Islet of Langerhans (tissue), 1 donor: ENCODE results near the gene MYO1F.
"Not testable (repeated sequence)": the region's sequence is repeated elsewhere in the genome, so short reads cannot be mapped to it uniquely, and the experiment has no call there.

Source experiments
- FAIRE-seq: peaks from one replicate; lab custom pipeline; 2011; peaks lifted over from hg19 to GRCh38; lab: Jason Lieb, UNC

MYO1F gene

GRCh38 chr19:8577247-8577646, at the start of gene MYO1F:
Gene MYO1F, minus strand, starts transcription at chr19:8577442. Its CDS starts 133 bp downstream, at chr19:8577309.
- no peak for FAIRE-seq

- no peak for FAIRE-seq
Observed at GRCh38 chr19:8626842-8627241, 49.6 kb upstream of the MYO1F start.

- not testable (repeated sequence) for FAIRE-seq
Observed at GRCh38 chr19:8622886-8623285, 45.6 kb upstream of the MYO1F start.

DNA sequence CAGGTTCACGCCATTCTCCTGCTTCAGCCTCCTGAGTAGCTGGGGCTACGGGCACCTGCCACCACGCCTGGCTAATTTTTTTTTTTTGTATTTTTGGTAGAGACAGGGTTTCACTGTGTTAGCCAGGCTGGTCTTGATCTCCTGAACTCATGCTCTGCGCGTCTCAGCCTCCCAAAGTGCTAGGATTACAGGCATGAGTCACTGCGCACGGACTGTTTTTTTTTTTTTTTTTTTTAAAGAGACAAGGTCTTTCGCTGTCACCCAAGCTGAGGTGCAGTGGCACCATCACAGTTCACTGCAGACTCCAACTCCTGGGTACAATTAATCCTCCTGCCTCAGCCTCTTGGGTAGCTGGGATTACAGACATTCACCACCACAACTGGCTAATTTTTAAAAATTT, 41.5 kb upstream of the MYO1F start:
- no peak for FAIRE-seq

DNA sequence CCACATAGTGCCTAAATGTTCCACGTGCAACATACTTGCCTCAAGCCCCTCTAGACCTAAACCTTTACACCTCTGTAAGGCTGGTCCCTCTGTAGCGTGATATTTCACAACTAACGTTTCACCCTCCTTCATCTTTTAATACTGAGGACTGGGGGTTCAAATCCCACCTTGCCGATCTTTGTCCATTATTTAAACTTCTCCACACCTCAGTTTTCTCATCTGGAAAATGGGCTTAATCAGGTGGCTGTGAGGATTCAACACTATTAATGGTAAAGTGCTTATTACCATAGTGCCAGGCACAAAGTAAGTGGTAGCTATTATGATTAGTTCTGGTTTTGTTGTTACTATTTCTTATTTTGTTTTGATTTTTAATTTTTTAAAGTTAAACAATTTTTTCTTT, 40.7 kb upstream of the MYO1F start:
- no peak for FAIRE-seq

GRCh38 chr19:8617325-8617724, 40.1 kb upstream of the MYO1F start:
- FAIRE-seq = not testable (repeated sequence)

DNA sequence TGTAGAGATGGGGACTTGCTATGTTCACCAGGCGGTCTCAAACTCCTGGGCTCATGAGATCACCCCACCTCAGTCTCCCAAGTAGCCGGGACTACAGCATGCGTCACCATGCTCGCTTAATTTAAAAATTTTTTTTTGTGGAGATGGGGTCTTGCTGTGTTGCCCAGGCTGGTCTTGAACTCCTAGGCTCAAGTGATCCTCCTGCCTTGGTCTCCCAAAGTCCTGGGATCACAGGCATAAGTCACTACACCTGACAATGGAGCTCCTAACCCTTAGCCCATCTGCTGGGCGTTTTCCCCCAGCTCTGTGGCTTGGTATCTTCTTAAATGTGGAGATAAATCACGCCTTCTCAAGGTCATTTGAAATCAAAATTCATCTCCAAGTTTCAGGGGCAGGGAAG, 39.6 kb upstream of the MYO1F start:
- FAIRE-seq = no peak

DNA sequence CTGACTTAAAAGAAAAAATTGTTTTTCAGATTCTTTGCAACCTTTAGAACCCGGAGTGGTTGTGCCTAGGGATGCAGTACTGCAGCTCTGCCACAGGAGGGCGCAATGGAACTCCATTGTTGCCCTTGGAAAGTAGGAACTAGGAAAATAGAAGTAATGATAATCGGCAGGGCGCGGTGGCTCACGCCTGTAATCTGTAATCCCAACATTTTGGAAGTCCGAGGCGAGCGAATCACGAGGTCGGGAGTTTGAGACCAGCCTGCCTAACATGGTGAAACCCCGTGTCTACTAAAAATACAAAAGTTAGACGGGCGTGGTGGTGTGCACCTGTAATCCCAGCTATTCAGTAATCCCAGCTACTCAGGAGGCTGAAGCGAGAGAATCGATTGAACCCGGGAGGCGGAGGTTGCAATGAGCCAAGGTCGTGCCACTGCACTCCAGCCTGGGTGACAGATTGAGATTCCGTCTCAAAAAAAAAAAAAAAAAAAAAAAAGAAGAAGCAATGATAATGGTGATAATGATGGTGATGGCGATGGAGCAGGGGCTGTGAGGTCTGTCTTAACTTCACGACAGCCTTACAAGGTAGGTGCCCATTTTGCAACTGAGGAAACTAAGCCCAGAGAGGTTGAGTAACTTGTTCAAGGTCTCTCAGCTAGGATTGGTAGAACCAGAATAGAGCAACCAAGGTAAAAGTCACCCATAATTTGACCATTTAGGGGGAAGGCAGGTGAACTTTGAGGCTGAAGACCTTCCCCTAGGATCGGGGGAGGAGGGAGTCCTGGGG, 38.8 kb upstream of the MYO1F start:
- no peak for FAIRE-seq

- FAIRE-seq = no peak
Observed at GRCh38 chr19:8615024-8615423, 37.8 kb upstream of the MYO1F start.

DNA sequence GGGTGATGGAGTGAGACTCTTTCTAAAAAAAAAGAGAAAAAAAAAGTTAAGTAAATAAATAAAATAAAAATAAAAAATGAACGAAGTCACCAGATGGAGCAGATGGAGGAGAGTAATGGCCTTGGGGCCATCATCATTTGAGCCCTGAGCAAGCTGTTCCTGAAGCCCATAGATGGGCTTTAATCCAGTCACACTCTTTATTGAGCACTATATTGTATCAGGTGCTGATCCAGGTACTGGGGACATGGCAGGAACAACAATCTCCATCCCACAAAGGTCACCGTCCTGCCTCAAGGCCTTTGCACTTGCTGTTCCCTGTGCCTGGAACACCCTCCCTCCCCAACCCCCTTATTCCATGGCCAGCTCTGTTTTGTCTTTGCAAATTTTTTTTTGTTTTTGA, 37.2 kb upstream of the MYO1F start:
- FAIRE-seq = no peak

- no peak for FAIRE-seq
Observed at GRCh38 chr19:8612807-8613171, 35.5 kb upstream of the MYO1F start.

DNA sequence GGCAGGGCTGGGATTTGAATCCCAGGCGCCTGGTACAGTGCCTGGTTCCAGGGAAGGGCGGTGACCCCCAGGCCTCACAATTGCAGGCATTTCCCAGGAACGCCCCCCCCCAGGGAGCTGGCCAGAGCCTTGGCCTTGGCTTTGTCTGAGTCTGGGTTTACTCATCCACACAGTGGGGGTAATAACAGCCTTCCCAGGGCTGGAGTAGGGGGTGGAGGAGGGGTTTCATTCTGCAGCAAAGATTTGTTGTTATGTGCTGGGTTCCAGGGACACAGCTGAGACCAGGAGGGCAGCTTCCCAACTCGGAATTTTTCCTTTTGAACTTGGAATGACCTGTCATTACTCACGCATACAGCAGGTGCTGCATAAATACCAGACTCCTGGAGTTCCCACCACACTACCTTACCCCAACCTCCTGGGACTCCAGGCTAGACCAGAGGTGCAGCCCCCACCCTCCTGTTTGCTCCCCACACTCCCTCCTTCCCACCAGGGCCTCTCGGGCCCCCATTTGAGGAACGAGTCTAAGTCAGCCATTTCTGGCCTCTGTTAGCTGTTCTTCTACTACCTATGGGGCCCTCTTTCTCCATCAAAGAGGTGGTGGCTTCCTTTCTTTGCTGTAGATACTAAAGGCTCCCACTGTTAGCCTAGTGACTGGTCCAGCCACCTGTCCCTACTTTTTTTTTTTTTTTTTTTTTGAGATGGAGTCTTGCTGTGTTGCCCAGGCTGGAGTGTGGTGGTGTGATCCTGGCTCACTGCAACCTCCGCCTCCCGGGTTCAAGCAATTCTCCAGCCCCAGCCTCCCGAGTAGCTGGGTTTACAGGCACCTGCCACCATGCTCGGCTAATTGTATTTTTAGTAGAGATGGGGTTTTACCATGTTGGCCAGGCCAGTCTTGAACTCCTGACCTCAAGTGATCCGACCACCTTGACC, 34.9 kb upstream of the MYO1F start:
- FAIRE-seq = no peak

DNA sequence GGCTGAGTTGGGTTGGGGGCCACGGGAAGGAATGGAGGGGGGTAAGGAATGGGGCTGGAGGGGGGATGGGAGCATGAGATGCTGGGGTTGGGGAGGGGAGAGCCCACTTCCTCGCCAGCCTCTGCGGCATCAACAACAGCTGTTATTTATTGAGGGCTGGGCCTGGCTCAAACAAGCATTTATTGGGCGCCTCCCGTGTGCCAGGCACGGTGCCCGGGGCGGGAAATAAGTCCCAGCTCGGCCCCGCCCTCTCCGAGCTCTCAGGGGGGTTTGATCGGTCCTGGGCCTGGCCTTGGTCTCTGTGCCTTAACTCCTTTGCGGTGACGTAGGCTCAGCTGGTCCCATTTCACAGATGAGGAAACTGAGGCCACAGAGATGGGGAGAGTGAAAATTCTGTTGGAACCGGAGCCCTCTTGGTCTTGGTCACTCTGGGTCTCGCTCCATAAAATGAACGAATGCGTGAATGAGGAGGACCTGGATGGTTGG, 34.2 kb upstream of the MYO1F start:
- no peak for FAIRE-seq

DNA sequence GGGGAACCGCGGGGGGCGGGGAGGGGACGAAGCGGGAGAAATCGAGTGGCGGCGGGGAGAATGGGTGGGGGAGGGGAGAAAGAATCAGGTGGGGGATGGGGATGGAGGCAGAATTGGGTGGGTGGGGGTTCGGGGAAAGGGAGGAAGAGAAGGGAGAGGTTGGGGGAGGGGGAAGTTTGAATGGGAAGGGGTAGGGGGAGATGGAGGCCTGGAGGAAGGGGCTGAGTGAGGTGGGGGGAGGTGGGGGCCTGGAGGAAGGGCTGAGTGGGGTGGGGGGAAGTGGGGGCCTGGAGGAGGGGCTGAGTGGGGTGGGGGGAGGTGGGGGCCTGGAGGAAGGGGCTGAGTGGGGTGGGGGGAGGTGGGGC, 33.7 kb upstream of the MYO1F start:
- no peak for FAIRE-seq

DNA sequence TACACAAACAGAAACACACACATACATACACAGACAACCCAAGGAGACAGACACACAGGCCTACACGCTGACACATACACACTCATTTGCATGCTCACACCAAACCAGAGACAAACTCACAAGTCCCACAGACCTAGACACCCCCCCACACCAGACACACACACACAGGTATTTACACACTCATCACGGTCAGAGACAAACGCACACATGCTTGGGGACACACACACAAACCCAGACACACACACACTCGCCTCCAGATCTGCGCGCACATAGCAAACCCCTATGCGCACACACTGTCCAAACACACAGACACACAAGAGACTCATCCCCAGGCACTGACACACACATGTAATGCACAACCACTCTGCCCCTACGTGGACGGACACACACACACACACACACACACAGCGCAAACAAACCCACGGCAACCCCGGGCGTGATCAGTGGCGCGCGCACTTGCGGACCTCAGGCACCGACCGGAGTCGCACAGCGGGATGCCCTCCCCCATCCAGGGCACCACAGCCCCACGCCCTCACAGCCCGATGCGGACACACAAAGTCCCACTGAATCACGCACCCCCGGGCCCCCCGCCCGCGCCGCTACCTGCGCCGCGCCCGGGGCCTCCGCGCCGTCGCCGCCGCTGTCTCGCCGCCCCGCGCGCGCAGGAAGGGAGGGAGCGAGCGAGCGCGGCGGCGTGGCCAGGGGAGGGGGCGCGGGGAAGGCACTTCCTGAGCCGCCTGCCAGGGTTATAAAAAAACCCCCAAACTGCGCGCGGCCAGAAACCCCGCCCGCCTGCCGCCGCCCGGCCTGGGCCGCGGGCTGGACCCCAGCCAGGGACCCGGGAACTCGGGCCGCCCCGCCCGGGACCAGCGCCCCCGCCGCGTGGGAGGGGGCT, 33.0 kb upstream of the MYO1F start, which contains the start of gene ADAMTS10:
TSS of gene ADAMTS10 (minus strand) at position 675 of the 895 bp plus-strand sequence. CDS start 5,005 bp downstream, outside the sequence.
- FAIRE-seq = no peak

- FAIRE-seq = no peak
Observed at GRCh38 chr19:8609279-8610040, 32.2 kb upstream of the MYO1F start.

GRCh38 chr19:8608941-8609278, 31.7 kb upstream of the MYO1F start:
- FAIRE-seq = no peak

DNA sequence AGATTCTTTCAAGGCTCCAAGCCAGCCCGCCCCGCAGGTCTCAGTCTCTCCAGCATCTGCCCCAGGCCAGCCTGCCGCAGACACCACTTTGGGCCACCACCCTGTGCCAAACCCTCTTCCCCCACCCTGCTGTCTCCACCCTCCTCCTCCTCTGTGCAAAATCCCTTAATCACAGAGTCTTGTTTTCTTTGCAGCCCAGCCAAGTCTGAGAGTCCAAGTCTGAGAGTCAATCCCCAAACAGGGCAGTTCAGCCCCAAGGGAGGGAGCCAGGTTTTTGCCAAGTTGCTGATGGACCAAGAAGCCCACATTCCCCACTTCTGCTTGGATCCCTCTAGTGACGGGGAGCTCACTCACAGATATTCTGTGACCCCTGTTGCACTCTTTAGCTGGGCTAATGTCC, 30.1 kb upstream of the MYO1F start:
- no peak for FAIRE-seq

- no peak for FAIRE-seq
Observed at GRCh38 chr19:8605514-8605913, 28.3 kb upstream of the MYO1F start.

DNA sequence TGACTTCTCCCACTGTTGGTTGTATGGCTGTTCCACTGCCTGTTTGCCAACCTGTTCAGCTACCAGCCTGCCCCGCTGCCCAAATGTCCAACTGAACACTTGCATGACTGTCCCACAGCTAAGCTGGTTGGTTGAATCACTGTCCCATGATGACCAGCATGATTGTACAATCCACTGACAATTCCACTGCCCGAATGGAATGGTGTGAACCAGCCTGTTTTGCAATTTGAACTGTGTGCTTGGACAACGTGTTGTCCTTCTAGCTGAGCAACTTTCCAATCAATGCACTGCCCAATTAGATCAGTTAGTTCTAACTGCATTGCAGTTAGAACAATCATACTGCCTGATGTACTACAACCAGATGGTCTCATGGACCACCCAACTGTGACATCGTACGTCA, 24.6 kb upstream of the MYO1F start:
- no peak for FAIRE-seq

DNA sequence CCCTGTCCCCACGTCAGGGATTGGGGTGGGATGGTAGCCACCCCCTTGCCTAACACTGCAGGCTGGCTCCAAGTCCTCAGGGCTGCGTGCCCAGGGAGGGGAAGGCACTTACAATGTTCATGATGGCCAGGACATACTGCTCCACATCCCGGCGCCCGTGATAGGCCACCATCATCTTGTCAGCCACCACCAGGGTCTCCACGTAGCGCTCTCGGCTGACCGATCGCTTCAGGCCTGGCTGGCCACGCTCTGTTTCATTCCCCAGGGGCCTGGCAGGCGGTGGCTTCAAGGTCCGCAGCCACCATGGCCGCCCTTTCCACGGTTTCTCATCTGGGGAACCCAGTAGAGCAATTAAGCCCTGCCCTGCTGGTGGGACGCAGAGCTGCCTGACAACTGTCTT, 23.6 kb upstream of the MYO1F start:
- no peak for FAIRE-seq

DNA sequence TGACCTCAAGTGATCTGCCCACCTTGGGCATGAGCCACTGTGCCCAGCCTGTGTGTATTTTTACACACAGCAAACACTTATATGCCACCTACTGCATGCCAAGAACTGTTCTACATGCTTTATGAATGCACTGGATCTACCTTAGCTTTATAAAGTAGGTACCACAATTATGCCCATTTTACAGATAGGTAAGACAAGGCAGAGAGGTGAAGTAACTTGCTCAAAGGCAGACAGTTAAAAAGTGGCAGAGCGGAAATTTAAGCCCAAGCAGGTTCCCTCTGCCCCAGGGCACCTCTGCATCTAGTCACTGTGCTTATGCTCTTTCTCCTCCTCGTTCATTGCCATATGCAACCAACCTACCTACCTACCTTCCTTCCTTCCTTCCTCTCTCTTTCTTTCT, 22.8 kb upstream of the MYO1F start:
- no peak for FAIRE-seq
